D721Med (cell line): ENCODE results near the gene PXK.

Experiments used
- DNase-seq: peaks from one replicate; pipeline ENCODE4 v3.0.0; 2011; ENCODE audit warnings: low spot score; ENCODE audit not compliant: insufficient read length
- FAIRE-seq: peaks from 2 replicates; lab custom pipeline; 2011; peaks lifted over from hg19 to GRCh38; lab: Jason Lieb, UNC
- TF ChIP-seq, protein P1 (sequence below): IDR thresholded peaks from 2 replicates; pipeline ENCODE4 v1.5.1; 2012; ENCODE audit warnings: mild to moderate bottlenecking, control low read depth; ENCODE audit not compliant: insufficient read depth; ENCODE audit errors: missing control alignments

PXK gene

DNA sequence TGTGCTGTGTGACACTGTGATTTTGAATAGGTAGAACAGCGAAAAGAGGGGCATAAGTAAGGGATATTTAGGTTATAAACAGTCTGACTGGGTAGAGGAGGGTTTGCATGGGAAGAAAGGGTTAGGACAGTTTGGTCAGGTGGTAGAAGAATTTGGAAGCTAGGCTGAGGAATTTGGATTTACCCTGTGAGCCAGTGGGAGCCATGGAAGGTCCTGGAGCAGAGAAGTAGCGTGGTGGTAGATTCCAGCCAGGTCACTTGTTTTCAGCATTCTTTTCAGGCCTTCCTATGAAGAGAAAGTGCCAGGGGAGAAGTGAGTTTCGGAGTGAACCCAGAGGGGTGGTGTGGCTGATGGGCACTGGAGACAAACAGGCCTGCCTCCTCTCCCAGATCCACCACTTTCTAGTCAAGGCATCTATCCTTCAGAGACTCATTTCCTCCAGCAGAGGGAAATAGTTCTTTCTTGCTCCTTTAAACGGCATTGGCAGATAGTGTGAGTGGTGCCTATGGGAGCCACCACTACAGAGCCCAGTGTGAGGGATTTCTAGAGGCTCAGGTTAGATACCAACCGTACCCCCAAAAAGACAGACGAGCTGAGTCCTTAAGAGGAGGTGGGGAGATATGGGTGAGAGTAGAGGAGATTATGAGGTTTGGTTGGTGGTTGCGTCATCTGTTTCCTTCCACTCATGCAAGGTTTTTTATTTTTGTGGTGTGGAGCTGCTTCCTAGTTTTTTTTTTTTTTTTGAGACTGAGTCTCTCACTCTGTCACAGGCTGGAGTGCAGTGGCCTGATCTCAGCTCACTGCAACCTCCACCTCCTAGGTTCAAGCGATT lies 21.2 kb downstream of the PXK start:
- FAIRE-seq (no peak), DNase-seq (no peak)
- TF ChIP-seq, protein P1, sequence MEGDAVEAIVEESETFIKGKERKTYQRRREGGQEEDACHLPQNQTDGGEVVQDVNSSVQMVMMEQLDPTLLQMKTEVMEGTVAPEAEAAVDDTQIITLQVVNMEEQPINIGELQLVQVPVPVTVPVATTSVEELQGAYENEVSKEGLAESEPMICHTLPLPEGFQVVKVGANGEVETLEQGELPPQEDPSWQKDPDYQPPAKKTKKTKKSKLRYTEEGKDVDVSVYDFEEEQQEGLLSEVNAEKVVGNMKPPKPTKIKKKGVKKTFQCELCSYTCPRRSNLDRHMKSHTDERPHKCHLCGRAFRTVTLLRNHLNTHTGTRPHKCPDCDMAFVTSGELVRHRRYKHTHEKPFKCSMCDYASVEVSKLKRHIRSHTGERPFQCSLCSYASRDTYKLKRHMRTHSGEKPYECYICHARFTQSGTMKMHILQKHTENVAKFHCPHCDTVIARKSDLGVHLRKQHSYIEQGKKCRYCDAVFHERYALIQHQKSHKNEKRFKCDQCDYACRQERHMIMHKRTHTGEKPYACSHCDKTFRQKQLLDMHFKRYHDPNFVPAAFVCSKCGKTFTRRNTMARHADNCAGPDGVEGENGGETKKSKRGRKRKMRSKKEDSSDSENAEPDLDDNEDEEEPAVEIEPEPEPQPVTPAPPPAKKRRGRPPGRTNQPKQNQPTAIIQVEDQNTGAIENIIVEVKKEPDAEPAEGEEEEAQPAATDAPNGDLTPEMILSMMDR: no peak

DNA sequence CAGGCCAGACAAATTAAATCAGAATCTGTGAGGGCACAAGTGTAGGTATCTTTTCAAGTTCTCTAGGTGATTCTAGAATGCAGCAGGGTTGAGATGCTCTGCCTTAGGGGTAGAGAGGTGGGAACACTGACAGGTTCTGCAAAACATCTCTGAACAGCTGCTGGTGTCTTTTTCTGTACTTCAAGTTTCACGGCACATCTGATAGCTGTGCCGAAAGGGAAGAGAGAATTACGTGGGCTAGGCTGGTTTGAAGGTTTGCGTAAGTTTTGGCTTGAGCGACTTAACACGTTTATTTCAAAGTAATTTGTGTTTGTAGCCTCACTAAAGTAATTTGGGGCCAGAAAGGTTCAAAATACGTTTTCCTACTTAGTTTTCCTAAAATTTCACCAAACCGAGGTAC lies 22.5 kb downstream of the PXK start:
- TF ChIP-seq, protein P1: no peak
- no peak for DNase-seq
- FAIRE-seq: no peak

DNA sequence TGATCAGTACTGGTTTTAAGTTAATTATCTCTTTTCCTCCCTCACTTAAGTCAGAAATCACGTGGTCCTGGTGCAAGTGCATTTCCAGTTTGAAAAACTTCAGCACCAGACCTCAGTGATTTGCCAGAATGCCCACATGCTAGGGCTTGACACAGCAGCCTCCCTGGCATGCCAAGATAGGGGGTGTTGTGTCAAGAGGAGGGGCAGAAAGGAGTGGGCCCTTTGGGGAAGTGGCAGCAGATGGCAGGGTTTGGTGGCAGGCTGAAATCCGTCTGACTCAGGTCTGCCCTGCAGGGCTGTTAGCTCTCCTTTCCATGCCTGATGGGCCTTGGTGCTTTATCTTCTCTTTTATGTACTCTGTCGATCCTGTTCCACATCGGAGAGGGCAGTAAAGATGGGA lies 23.4 kb downstream of the PXK start:
- no peak for DNase-seq
- TF ChIP-seq, protein P1: no peak
- FAIRE-seq: no peak

DNA sequence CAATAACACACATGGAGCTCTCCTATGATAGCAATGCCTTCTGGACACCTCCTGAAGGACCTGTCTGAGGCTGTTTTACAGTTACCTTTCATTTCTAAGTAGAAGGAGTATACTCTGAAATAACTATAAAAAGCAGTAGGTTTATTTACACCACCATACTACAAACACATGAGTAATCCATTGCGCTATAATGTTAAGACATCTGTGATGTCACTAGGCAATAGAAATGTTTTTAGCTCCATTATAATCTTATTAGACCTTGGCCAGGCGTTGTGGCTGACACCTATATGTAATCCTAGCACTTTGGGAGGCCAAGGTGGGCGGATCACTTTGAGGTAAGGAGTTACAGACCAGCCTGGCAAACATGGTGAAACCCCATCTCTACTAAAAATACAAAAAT lies 24.7 kb downstream of the PXK start:
- TF ChIP-seq, protein P1: no peak
- no peak for FAIRE-seq
- no peak for DNase-seq

DNA sequence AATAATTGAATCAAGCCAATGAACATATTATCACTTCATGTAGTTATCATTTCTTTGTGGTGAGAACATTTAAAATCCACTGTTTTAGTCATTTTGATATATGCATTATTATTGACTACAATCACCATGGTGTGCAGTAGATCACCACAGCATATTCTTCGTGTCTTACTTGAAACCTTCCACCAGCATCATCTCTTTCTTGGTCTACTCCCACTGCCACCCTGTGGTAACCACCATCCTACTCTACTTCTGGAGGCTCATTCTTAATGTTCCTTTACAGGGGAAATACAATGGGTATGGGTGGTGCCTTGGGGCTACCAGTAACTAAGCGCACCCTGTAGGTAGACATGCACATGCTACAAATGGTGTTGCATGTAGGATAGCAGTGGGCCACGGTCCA lies 25.4 kb downstream of the PXK start:
- DNase-seq (no peak), FAIRE-seq (no peak)
- TF ChIP-seq, protein P1: no peak

DNA sequence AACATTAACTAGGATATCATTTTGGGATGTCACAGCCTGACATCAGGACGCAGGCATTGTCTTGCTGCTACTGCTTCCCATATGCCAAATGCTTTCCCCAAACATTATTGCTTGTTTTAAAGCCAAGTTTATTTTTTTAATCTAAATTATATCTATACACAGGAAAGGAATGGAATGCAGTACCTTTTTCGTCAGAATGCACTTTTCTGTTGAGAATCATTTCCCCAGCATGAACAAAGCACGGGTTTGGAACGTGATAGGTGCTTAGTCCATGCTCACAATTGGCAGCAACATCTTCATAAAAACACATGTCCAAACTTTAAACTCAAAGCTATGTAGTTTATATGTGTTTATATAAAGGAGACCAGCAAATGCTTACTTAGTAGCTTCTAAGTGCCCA lies 26.1 kb downstream of the PXK start:
- TF ChIP-seq, protein P1: no peak
- DNase-seq (no peak), FAIRE-seq (no peak)

DNA sequence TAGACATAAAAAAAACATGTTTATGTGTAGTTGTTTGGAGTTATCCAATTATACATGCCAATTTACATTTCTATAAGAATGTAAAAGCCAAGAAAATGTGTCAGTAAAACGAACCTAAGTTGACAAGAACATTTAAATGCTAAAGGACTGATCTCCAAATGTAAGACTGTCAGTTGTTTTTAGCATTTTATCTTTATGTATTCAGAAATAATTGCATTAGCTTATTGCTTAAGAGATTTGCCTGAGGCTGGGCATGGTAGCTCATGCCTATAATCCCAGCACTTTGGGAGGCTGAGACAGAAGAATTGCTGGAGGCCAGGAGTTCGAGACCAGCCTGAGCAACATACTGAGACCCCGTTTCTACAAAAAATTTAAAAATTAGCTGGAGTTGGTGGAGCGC lies 26.9 kb downstream of the PXK start:
- TF ChIP-seq, protein P1: no peak
- DNase-seq (no peak), FAIRE-seq (no peak)
